NCI-H524 treated with DMSO at 0.1 percent for 48 hours (cell line): ENCODE measurements around the gene PROK2.
A peak's percentile ranks its signal among the peaks of the same experiment; 100 is the strongest.

Experiments used
- DNase-seq: peaks from one replicate; lab custom pipeline; 2025; lab: John Stamatoyannopoulos, UW

PROK2 gene

GRCh38 chr3:71786551-71786950 lies 1.6 kb upstream of the PROK2 start:
- DNase-seq, result no peak

DNA sequence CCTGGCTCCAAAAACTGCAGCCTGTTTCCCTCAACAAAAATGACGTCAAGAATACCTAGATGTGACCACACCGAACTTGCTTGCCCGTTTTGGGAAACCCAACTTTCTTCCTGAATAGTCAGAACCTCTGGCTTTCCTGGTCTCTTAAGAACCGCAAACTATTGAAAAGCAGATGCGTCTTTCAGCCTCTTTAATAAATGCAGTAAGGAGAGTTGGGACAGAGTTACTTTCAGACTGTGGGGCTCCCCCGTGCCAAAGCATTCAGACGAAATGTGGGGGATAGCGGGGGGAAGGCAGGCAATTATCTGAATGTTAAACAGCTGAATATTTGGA lies 1.2 kb upstream of the PROK2 start:
- no peak for DNase-seq

- no peak for DNase-seq
These were observed 726 bp upstream of the PROK2 start for GRCh38 chr3:71785532-71786216.

DNA sequence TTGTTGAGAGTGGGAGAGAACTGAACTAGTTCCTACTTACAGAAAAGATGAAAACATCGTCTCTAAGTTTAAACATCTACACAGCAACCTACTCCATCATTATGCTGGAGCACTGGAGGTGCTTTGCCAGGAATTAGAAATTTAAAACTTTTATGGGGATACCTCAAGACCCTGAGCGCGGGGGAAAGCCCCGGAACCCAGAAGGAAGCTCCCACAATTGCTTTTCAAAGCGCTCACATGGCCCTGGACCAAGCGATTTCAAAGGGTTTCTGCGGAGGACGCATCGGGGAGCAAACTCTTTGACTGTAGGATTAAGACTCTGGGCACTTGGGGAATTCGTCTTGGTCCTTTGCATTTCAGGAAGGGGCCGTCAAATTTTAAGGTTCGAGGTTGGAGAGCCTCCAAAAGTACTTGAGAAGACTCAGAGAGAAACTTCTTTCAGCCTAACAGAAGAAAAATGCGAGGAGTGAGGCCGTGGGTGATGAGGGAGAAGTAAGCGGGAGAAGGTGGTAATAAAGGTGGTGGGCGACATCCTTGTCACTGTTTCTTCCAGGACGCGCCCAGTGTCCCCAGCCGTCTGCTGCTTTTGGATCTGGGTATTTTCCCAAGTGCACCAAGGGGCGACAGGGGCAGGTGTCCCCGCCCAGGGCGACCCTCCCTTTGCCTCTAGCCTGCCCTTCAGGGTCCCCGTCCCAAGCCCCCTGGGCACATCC lies 591 bp downstream of the PROK2 start:
- no peak for DNase-seq

DNA sequence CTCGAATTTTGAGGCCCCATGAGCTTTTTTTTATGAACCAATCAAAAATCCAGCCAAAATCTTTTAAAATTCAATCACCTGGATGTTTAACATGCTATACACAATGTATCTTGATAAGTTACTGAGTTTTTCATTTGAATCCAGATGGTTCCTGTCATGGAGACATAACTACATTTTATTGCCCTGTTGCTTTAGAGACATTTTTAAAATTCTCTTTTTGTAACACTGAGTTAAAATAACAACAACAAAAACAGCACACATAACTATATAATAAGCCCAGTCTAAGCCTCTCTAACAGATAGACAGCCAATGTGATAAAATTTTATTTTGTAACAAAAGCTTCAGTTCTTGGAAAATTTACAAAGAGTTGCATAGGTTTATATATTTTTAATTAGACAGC lies 1.8 kb downstream of the PROK2 start:
- DNase-seq, result no peak

DNA sequence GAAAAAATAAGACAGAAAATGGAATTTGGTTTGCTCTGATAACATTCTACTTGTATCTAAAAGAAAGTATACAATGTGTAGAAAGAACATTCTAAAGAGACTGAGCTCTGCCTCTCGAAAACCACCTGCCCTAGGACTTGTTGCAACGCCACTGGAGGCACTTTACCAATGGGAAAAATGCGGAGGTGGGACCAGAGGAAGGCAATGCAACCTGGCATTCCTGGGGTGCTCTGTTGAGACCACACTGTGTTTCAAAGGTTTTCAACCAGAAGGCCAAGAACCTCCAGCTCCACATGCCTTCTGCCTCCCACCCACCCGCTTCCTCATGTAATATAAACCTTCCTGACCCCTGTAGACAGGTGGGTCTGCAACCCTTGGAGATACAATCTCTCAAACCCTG lies 4.5 kb downstream of the PROK2 start:
- no peak for DNase-seq

- no peak for DNase-seq
These were observed 5.1 kb downstream of the PROK2 start for GRCh38 chr3:71779674-71780377.

DNA sequence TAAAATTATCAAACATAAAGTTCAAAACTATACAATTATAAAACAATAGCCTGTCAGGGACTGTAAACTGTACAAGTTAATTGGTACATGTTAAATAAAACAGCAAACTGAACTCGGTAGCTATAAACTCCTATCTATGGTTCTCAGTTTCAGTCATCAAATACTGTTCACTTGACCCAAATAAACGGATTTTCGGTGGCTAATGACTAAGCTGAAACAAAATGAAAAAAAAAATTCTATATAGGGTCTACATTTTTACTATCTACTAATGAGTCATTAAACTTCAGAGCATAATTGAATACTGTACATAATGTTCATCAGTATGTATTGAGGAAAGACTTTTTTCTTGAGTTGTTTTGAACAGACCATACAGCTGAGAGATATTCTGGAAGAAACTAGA lies 6.6 kb downstream of the PROK2 start:
- DNase-seq, result no peak

GRCh38 chr3:71776538-71776937 lies 8.4 kb downstream of the PROK2 start:
- no peak for DNase-seq

GRCh38 chr3:71771884-71772283 lies 13.1 kb downstream of the PROK2 start:
- DNase-seq, result no peak

GRCh38 chr3:71771126-71771525 lies 13.8 kb downstream of the PROK2 start:
- no peak for DNase-seq

GRCh38 chr3:71763426-71763825 lies 21.5 kb downstream of the PROK2 start:
- peak; percentile 34 for DNase-seq

- no peak for DNase-seq
These were observed 24.8 kb downstream of the PROK2 start for GRCh38 chr3:71760140-71760539.

- DNase-seq, result no peak
These were observed 25.5 kb downstream of the PROK2 start for GRCh38 chr3:71759401-71759800.

GRCh38 chr3:71758091-71758490 lies 26.9 kb downstream of the PROK2 start:
- DNase-seq, result no peak

- no peak for DNase-seq
These were observed 30.2 kb downstream of the PROK2 start for GRCh38 chr3:71754610-71755253.

- DNase-seq, result no peak
These were observed 31.0 kb downstream of the PROK2 start, which contains the start of gene GPR27 for GRCh38 chr3:71753701-71754609. Gene GPR27 (plus strand): TSS chr3:71753855. CDS start chr3:71754050, 195 bp downstream.

- no peak for DNase-seq
These were observed 31.9 kb downstream of the PROK2 start for GRCh38 chr3:71752831-71753700.

GRCh38 chr3:71751602-71752001 lies 33.3 kb downstream of the PROK2 start:
- no peak for DNase-seq

- DNase-seq, result no peak
These were observed 40.2 kb downstream of the PROK2 start for GRCh38 chr3:71744738-71745137.

GRCh38 chr3:71742621-71743020 lies 42.3 kb downstream of the PROK2 start:
- DNase-seq, result no peak
